ENCODE data around the gene PRM3.

The PRM3 gene

GRCh38 chr16:11318817-11319216 is 45.4 kb upstream of the PRM3 start:
- H3K27ac ChIP-seq = no peak overlapping the region
- no peaks in the 10 kb centered on the region for H3K27me3 ChIP-seq (replicated peaks)
- no peak for TF ChIP-seq CTCF (IDR thresholded peaks at IDR 0.05; ENCODE audit: low read depth, low read length, missing control alignments)
- in situ Hi-C loops (cut with HindIII; ENCODE audit: low pct_ligation_motif_present, low sequenced_read_pairs) = no loop called here
- H3K4me3 ChIP-seq (ENCODE audit: low read depth, low read length) = no peak overlapping the region
- DNase-seq = no peak
- no peaks in the 10 kb centered on the region for H3K36me3 ChIP-seq (replicated peaks)

GRCh38 chr16:11316331-11317015 is 43.0 kb upstream of the PRM3 start:
- no peak for DNase-seq
- Histone ChIP-seq H3K36me3 (replicated peaks) (no peaks in the 10 kb centered on the region), H3K27ac (no peak overlapping the region), H3K27me3 (replicated peaks) (no peaks in the 10 kb centered on the region), H3K4me3 (ENCODE audit: low read depth, low read length) (no peak overlapping the region)
- no peak for TF ChIP-seq CTCF (IDR thresholded peaks at IDR 0.05; ENCODE audit: low read depth, low read length, missing control alignments)
- in situ Hi-C loops (cut with HindIII; ENCODE audit: low pct_ligation_motif_present, low sequenced_read_pairs) = no loop called here

GRCh38 chr16:11315510-11315909 is 42.1 kb upstream of the PRM3 start:
- in situ Hi-C loops (cut with HindIII; ENCODE audit: low pct_ligation_motif_present, low sequenced_read_pairs) = no loop called here
- no peak overlapping the region for H3K4me3 ChIP-seq (ENCODE audit: low read depth, low read length)
- peak; percentile 45 for DNase-seq
- no peaks in the 10 kb centered on the region for H3K36me3 ChIP-seq (replicated peaks)
- no peak overlapping the region for H3K27ac ChIP-seq
- peak; percentile 68 for TF ChIP-seq CTCF (IDR thresholded peaks at IDR 0.05; ENCODE audit: low read depth, low read length, missing control alignments)
- no peaks in the 10 kb centered on the region for H3K27me3 ChIP-seq (replicated peaks)

GRCh38 chr16:11314309-11314894 is 41.0 kb upstream of the PRM3 start:
- no peak for DNase-seq
- no peak overlapping the region for H3K4me3 ChIP-seq (ENCODE audit: low read depth, low read length)
- TF ChIP-seq CTCF (IDR thresholded peaks at IDR 0.05; ENCODE audit: low read depth, low read length, missing control alignments) = no peak
- no peaks in the 10 kb centered on the region for H3K36me3 ChIP-seq (replicated peaks)
- in situ Hi-C loops (cut with HindIII; ENCODE audit: low pct_ligation_motif_present, low sequenced_read_pairs) = no loop called here
- no peak overlapping the region for H3K27ac ChIP-seq
- H3K27me3 ChIP-seq (replicated peaks) = no peaks in the 10 kb centered on the region

GRCh38 chr16:11313493-11314308 is 40.3 kb upstream of the PRM3 start:
- H3K27me3 ChIP-seq (replicated peaks) = no peaks in the 10 kb centered on the region
- H3K27ac ChIP-seq = no peak overlapping the region
- no peak for DNase-seq
- H3K4me3 ChIP-seq (ENCODE audit: low read depth, low read length) = no peak overlapping the region
- H3K36me3 ChIP-seq (replicated peaks) = no peaks in the 10 kb centered on the region
- in situ Hi-C loops (cut with HindIII; ENCODE audit: low pct_ligation_motif_present, low sequenced_read_pairs) = no loop called here
- TF ChIP-seq CTCF (IDR thresholded peaks at IDR 0.05; ENCODE audit: low read depth, low read length, missing control alignments) = no peak
